Pulmonary artery endothelial cell (primary cell): ENCODE measurements around the gene PIGM. TPM values are rescaled to one million over a fixed set of nuclear protein-coding genes. Genes with fewer than 3 reads are reported as not detected.

Experiments
- DNase-seq: peaks from one replicate; pipeline ENCODE4 v3.0.0-alpha.2; 2011; ENCODE audit warnings: low read depth, low spot score
- total RNA-seq: library from RNA; depleted of rRNA; stranded (reverse); fragments of >200 nt; gene quantifications from 2 replicates; pipeline ENCODE4 v1.2.3, GENCODE V29; 2014

The PIGM gene
- total RNA-seq, result 3.7 and 4.4 TPM in 2 replicates

- DNase-seq, result peak; percentile 40
These were observed at the start of gene PIGM for GRCh38 chr1:160031365-160032164. TSS of gene PIGM (minus strand) at chr1:160031990. CDS start at chr1:160031739, 251 bp downstream.

GRCh38 chr1:160081261-160081936, 49.6 kb upstream of the PIGM start, which contains the start of gene KCNJ9:
TSS of gene KCNJ9 (plus strand) at chr1:160081538. CDS start at chr1:160084031, 2,493 bp downstream.
- no peak for DNase-seq

GRCh38 chr1:160080381-160081100, 48.8 kb upstream of the PIGM start:
- DNase-seq, result no peak

- DNase-seq, result no peak
These were observed 47.7 kb upstream of the PIGM start for GRCh38 chr1:160079448-160079847.

DNA sequence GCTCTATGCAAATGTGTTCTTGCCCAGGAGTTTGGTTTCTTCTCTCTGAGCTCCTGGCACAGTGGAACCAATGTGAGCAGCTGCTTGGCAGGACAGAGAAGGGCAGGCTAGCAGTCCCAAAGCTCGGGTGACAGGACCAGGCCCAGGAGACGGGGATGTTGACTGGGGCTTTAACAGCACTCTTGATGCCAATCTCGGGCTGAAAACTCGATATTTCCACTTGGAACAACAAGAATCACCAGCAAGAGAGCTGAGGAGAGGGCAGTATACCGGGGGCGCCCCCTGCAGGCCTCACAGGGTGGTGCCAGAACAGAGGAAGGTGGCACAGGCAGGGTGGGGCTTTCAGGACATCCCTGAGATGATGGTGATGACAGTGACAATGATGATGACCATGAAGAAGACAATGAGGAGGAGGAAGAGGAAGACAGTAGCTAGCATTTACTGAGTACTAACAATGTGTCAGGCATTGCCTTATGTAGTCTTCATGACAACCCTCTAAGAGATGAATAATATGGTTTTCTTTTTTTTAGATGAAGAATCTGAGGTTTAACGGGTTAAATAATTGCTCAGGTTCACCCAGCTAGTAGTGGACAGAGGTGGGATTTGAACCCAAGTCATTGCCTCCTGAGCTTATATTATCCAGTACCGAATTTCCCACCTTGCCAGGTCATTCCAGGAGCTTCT, 46.9 kb upstream of the PIGM start:
- DNase-seq, result no peak

GRCh38 chr1:160077486-160077885, 45.7 kb upstream of the PIGM start:
- DNase-seq, result no peak

DNA sequence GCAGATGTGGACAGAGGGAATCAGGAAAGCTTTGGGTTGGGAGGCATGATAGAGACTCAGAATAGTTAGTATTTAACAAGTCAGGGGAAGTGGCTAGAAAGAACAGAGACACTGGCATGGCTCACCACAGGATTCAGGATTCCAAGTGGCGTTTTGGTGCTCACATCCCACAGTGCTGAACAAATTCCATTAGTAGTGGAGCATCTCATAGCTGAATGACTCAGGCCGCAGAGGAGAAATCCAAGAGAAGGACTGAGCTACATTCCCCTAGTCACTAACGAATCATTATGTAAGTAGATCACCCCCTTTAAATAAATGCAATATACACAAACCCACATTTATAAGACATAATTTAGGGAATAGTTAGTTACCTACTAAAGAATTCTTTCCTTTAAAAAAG, 44.5 kb upstream of the PIGM start:
- DNase-seq, result no peak

DNA sequence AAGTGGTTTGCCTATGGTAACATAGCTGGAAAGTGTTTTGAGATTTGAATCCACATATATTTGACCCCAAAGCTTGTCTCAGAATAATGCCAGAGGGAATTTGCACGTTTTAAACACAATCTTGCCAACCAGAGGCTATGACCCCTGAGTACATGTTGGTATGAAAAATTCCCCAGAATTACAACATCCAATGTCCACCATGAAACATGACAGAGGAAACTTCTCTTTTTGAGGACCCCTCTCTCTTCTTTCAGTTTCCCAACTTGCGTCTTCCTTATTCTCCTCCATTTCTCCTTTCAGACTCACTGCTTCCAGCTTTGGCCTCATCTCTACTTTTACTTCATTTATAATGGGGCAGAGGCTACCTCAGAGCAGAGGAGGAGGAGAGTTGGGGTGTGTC, 44.0 kb upstream of the PIGM start:
- no peak for DNase-seq

- DNase-seq, result no peak
These were observed 43.1 kb upstream of the PIGM start for GRCh38 chr1:160074865-160075264.

DNA sequence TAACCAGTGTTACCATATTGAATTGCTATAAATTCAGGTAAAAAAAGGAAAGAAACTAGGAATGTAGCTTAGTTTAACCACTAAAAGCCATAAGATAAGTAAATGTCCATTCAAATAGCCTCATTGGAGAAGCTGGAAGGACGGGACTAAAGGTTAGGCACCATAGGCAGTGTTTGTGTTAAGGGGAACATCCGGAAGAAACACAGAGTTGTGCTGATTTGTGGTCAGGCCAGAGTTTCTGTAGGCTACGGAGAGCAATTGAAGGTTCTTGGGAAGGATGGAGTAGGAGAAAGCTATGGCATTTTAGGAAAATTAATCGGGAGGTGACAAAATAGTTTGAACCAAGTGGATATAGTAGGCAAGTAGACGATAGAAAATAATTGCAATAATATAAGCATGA, 39.5 kb upstream of the PIGM start:
- DNase-seq, result no peak

GRCh38 chr1:160070243-160071163, 38.7 kb upstream of the PIGM start:
- DNase-seq, result no peak

DNA sequence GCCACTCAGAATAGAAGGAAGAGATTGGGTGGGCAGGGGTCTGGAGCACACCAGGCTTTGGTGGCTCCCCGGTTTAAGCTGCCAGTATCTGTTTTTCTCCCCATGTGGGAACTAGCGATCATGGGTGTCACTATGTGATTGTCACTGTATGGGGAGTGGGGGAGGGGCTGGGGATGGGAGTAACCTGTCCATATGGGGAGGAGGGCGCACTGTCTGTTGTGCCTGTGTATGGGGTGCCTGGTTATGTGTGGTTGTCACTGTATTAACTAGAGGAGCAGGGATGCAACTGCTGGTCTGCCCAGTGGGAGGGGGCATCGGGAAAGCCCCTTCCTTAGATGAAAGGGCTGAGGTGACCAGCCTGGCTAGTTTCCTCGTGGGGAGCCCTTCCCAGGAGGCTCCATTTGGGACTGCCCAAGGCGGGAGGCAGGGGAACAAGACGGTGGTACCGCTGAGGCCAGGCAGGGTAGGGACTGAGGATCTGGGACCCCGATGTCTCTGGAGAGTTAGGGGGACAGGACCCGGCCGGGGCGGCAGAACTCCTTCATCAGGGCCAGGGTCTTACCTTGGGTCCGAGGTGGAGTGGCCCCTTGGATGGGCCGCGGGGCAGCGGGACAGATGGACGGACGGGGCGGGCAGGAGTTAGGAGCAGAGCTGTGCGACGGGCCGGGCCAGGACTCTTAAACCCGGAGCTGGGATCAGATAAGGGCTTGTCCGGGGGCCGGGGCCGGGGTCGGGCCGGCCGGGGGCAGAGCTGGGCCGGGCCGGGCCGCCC, 37.9 kb upstream of the PIGM start, which contains the start of gene KCNJ10:
TSS of gene KCNJ10 (minus strand) at position 701 of the 772 bp plus-strand sequence. CDS start 27,628 bp downstream, outside the sequence.
- DNase-seq, result no peak

- DNase-seq, result no peak
These were observed 36.4 kb upstream of the PIGM start for GRCh38 chr1:160068225-160068624.

- DNase-seq, result no peak
These were observed 35.3 kb upstream of the PIGM start for GRCh38 chr1:160066829-160067745.

- no peak for DNase-seq
These were observed 33.0 kb upstream of the PIGM start for GRCh38 chr1:160064746-160065145.

DNA sequence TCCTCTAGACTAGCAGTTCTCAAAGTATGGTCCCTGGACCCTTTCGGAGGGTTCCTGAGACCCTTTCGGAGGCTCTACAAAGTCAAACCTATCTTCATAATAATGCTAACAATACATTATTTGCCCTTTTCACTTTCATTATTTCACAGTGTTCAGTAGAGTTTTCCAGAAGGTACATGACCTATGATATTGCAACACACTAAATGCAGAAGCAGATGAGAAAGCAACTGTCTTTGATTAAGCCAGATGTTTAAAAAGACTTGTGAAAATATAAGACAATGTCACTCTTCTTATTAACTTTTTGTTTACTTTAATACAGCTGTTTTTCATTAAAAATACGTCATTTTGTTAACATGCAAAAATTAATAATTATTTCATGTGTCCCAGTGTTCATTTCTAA, 32.4 kb upstream of the PIGM start:
- DNase-seq, result no peak

- DNase-seq, result no peak
These were observed 31.4 kb upstream of the PIGM start for GRCh38 chr1:160063176-160063575.

- no peak for DNase-seq
These were observed 30.4 kb upstream of the PIGM start for GRCh38 chr1:160062230-160062532.
